HCT116 (cell line): Measurements from ENCODE around the gene SLC12A7. TPM values are rescaled to one million over a fixed set of nuclear protein-coding genes. Genes with fewer than 3 reads are reported as not detected.

ENCODE experiments used
- ATAC-seq: fragments of 200-7000 bp; cut with Tn5 transposase; 2 replicates; pipeline ENCODE4 v1.9.1; 2020; ENCODE audit warnings: mild to moderate bottlenecking, moderate library complexity
- BruUV-seq: library from RNA; stranded (reverse); fragments of 400-500 nt; replicated peaks from 2 replicates; lab custom pipeline; 2021; lab: Mats Ljungman, UMichigan
- CTCF ChIA-PET: fragments of 300-600 bp; sonication (Branson Sonifier 250); formaldehyde crosslinking; loops from one replicate; lab custom pipeline; 2021; ENCODE audit warnings: antibody characterized with exemption; lab: Charles Lee
- POLR2A ChIA-PET: fragments of 300-600, 350-600 bp; sonication (Branson Sonifier 250); formaldehyde crosslinking; loops from one replicate; lab custom pipeline; 2021; ENCODE audit warnings: antibody characterized with exemption; lab: Charles Lee
- RAD21 ChIA-PET, 2 experiments: fragments of 300-600 bp; sonication (Branson Sonifier 250); formaldehyde crosslinking; loops; one replicate each; lab custom pipeline; 2023; ENCODE audit warnings: low total read pairs in 2 of 2; ENCODE audit not compliant: uncharacterized antibody in 2 of 2, unreplicated experiment in 2 of 2, low non-redundant PET in 1 of 2; lab: Charles Lee
- DNase-seq: peaks from one replicate; pipeline ENCODE4 v3.0.0-alpha.2; 2010; ENCODE audit warnings: low read depth, low spot score
- H2AFZ ChIP-seq: fragments of 200-600 bp; shearing (Covaris generic), sonication (generic); 2 replicates; pipeline ENCODE4 v1.6.1; 2017; ENCODE audit warnings: low read depth, mixed run types, mixed read lengths, antibody characterized with exemption, low read length; ENCODE audit not compliant: poor library complexity, severe bottlenecking
- H3K27ac ChIP-seq: 2 replicates; pipeline ENCODE4 v1.5.1; 2012; ENCODE audit warnings: low read depth, low read length
- H3K27me3 ChIP-seq: fragments of 200-600 bp; sonication (generic); 2 replicates; pipeline ENCODE4 v1.6.1; 2016; ENCODE audit warnings: mixed run types, low read length, mixed read lengths; ENCODE audit not compliant: insufficient read depth
- H3K36me3 ChIP-seq, 2 experiments: fragments of 200-500 bp in 1 of 2; fragments of 200-600 bp in 1 of 2; sonication (Bioruptor generic) in 1 of 2; sonication (generic) in 1 of 2; 2 replicates each; pipeline versions ENCODE4 v1.5.1 to v1.6.1; 2014 to 2016; ENCODE audit warnings: low read length in 2 of 2, inconsistent platforms in 1 of 2, mixed read lengths in 1 of 2, mixed run types in 1 of 2; ENCODE audit not compliant: insufficient read depth in 2 of 2, control insufficient read depth in 1 of 2
- H3K4me1 ChIP-seq, 2 experiments: fragments of 200-600 bp in 1 of 2; sonication (generic) in 1 of 2; 2 replicates each; pipeline versions ENCODE4 v1.5.1 to v1.6.1; 2012 to 2017; ENCODE audit warnings: low read length in 2 of 2, inconsistent platforms in 1 of 2, mild to moderate bottlenecking in 1 of 2, mixed read lengths in 1 of 2, mixed run types in 1 of 2, moderate library complexity in 1 of 2; ENCODE audit not compliant: insufficient read depth in 2 of 2, control insufficient read depth in 1 of 2
- H3K4me2 ChIP-seq: fragments of 200-600 bp; sonication (generic); 2 replicates; pipeline ENCODE4 v1.6.1; 2017; ENCODE audit warnings: mixed run types, low read length, mixed read lengths
- H3K4me3 ChIP-seq, 2 experiments: fragments of 200-600 bp in 1 of 2; sonication (generic) in 1 of 2; replicated peaks in 1 of 2; 2 replicates each; pipeline ENCODE4 v1.5.1; 2011 to 2016; ENCODE audit warnings: low read length in 2 of 2, control low read depth in 1 of 2, low read depth in 1 of 2, mild to moderate bottlenecking in 1 of 2, mixed read lengths in 1 of 2, mixed run types in 1 of 2
- H3K79me2 ChIP-seq: fragments of 200-600 bp; sonication (generic); 2 replicates; pipeline ENCODE4 v1.6.1; 2017; ENCODE audit warnings: mild to moderate bottlenecking, mixed run types, low read length, moderate library complexity, mixed read lengths; ENCODE audit not compliant: insufficient read depth
- H3K9ac ChIP-seq: fragments of 200-600 bp; sonication (generic); 2 replicates; pipeline ENCODE4 v1.6.1; 2016; ENCODE audit warnings: low read length, mixed read lengths
- H3K9me2 ChIP-seq: fragments of 200-600 bp; sonication (generic), shearing (Covaris generic); 2 replicates; pipeline ENCODE4 v1.6.1; 2017; ENCODE audit warnings: mixed run types, mild to moderate bottlenecking, moderate library complexity; ENCODE audit not compliant: insufficient read depth
- H3K9me3 ChIP-seq, 2 experiments: fragments of 200-500 bp in 1 of 2; fragments of 200-600 bp in 1 of 2; sonication (Bioruptor generic) in 1 of 2; sonication (generic) in 1 of 2; 2 replicates each; pipeline ENCODE4 v1.6.1; 2014 to 2017; ENCODE audit warnings: low read length in 2 of 2, mixed read lengths in 2 of 2, inconsistent platforms in 1 of 2, low read depth in 1 of 2, mild to moderate bottlenecking in 1 of 2, mixed run types in 1 of 2, moderate library complexity in 1 of 2; ENCODE audit not compliant: control insufficient read depth in 1 of 2, insufficient read depth in 1 of 2
- H4K20me1 ChIP-seq: fragments of 200-600 bp; sonication (generic), shearing (Covaris generic); 2 replicates; pipeline ENCODE4 v1.6.1; 2017; ENCODE audit warnings: mixed run types, mild to moderate bottlenecking, moderate library complexity; ENCODE audit not compliant: insufficient read depth
- ATF3 ChIP-seq: IDR thresholded peaks from 2 replicates; pipeline ENCODE4 v1.6.1; 2012
- CBX3 ChIP-seq: IDR thresholded peaks from 2 replicates; pipeline ENCODE4 v1.6.1; 2012; ENCODE audit warnings: low read depth
- CEBPB ChIP-seq: IDR thresholded peaks from 2 replicates; pipeline ENCODE4 v1.6.1; 2012; ENCODE audit warnings: low read depth
- CTCF ChIP-seq, 3 experiments: fragments of 200-600 bp in 1 of 3; sonication (generic) in 1 of 3; IDR thresholded peaks in 2 of 3; conservative IDR thresholded peaks in 1 of 3; 2 replicates each; pipeline ENCODE4 v1.5.1; 2012 to 2017; ENCODE audit warnings: low read depth in 2 of 3, low read length in 2 of 3, antibody characterized with exemption in 1 of 3, borderline replicate concordance in 1 of 3, control low read depth in 1 of 3, mild to moderate bottlenecking in 1 of 3, mixed read lengths in 1 of 3, mixed run types in 1 of 3, moderate library complexity in 1 of 3; ENCODE audit not compliant: insufficient read depth in 1 of 3
- EGR1 ChIP-seq: IDR thresholded peaks from 2 replicates; pipeline ENCODE4 v1.6.1; 2012; ENCODE audit warnings: low read depth
- EZH2 ChIP-seq: fragments of 200-600 bp; sonication (generic); IDR thresholded peaks from 2 replicates; pipeline ENCODE4 v1.6.1; 2017; ENCODE audit warnings: antibody characterized with exemption, mixed run types
- EZH2phosphoT487 ChIP-seq: fragments of 200-600 bp; IDR thresholded peaks from 2 replicates; pipeline ENCODE4 v1.6.1; 2018; ENCODE audit warnings: antibody characterized with exemption, borderline replicate concordance
- FOSL1 ChIP-seq: IDR thresholded peaks from 2 replicates; pipeline ENCODE4 v1.6.1; 2012; ENCODE audit warnings: low read depth
- JUND ChIP-seq: IDR thresholded peaks from 2 replicates; pipeline ENCODE4 v1.6.1; 2012
- MAX ChIP-seq: IDR thresholded peaks from 2 replicates; pipeline ENCODE4 v1.6.1; 2012
- POLR2A ChIP-seq: IDR thresholded peaks from 2 replicates; pipeline ENCODE4 v1.7.0; 2011; ENCODE audit warnings: borderline replicate concordance; ENCODE audit not compliant: insufficient read depth, insufficient read length; ENCODE audit errors: extremely low read depth
- POLR2AphosphoS5 ChIP-seq: IDR thresholded peaks from 2 replicates; pipeline ENCODE4 v1.6.1; 2011; ENCODE audit warnings: mild to moderate bottlenecking, low read depth, low read length, moderate library complexity
- RAD21 ChIP-seq: IDR thresholded peaks from 2 replicates; pipeline ENCODE4 v1.6.1; 2012; ENCODE audit warnings: low read depth, mild to moderate bottlenecking
- REST ChIP-seq: IDR thresholded peaks from 2 replicates; pipeline ENCODE4 v1.6.1; 2012; ENCODE audit warnings: low read depth
- SP1 ChIP-seq: IDR thresholded peaks from 2 replicates; pipeline ENCODE4 v1.6.1; 2012; ENCODE audit warnings: low read depth
- SRF ChIP-seq: IDR thresholded peaks from 2 replicates; pipeline ENCODE4 v1.6.1; 2012; ENCODE audit warnings: low read depth
- TCF7L2 ChIP-seq: IDR thresholded peaks from 2 replicates; pipeline ENCODE4 v1.7.0; 2011; ENCODE audit warnings: borderline replicate concordance, inconsistent platforms; ENCODE audit not compliant: insufficient read depth, insufficient read length; ENCODE audit errors: extremely low read depth
- YY1 ChIP-seq: IDR thresholded peaks from 2 replicates; pipeline ENCODE4 v1.6.1; 2011; ENCODE audit warnings: low read length, low read depth, moderate library complexity, mild to moderate bottlenecking; ENCODE audit not compliant: insufficient replicate concordance; ENCODE audit errors: extremely low read depth
- ZNF274 ChIP-seq: fragments of 200-500 bp; sonication (Bioruptor generic); IDR thresholded peaks from 2 replicates; pipeline ENCODE4 v1.6.1; 2014; ENCODE audit warnings: mild to moderate bottlenecking, low read depth, low read length, inconsistent platforms
- intact Hi-C: fragments of 100-400 bp; cut with micrococcal nuclease; formaldehyde crosslinking; loops from 2 replicates; pipeline ENCODE4 v1.10.0; 2022
- total RNA-seq: library from RNA; stranded (reverse); gene quantifications from one replicate; pipeline ENCODE4 v1.2.1, GENCODE V29; 2021; ENCODE audit not compliant: unreplicated experiment

The SLC12A7 gene
- total RNA-seq, 1 experiment from 2014 or later, result 29.6 TPM

- no peak for TF ChIP-seq EGR1
- TF ChIP-seq MAX, result no peak
- TF ChIP-seq FOSL1, result no peak
- TF ChIP-seq YY1, result no peak
- TF ChIP-seq CBX3, result no peak
- no peak for TF ChIP-seq RAD21
- no peak for TF ChIP-seq SRF
- no peak for TF ChIP-seq TCF7L2
- TF ChIP-seq ATF3, result no peak
These were observed 25.0 kb upstream of the SLC12A7 start (continued) for GRCh38 chr5:1136814-1137213.

GRCh38 chr5:1135696-1136525 lies 24.0 kb upstream of the SLC12A7 start:
- Histone ChIP-seq H4K20me1 (no peaks in the 10 kb centered on the region), H3K9ac (no peak overlapping the region), H3K27ac (no peak overlapping the region), H3K4me2 (no peak overlapping the region), H2AFZ (no peak overlapping the region), H3K4me1 (peaks cover 0 to 3% of the 10 kb centered on the region in 2 experiments; a peak in 1 of 4 replicates), H3K4me3 (no peak overlapping the region), H3K36me3 (no peaks in the 10 kb centered on the region), H3K27me3 (no peaks in the 10 kb centered on the region), H3K79me2 (no peaks in the 10 kb centered on the region), H3K9me3 (no peaks in the 10 kb centered on the region), H3K9me2 (no peaks in the 10 kb centered on the region)
- BruUV-seq, result no TSS peak
- TF ChIP-seq REST (no peak), EGR1 (no peak), RAD21 (no peak), ZNF274 (no peak), JUND (no peak), POLR2A (no peak), POLR2AphosphoS5 (no peak), CBX3 (no peak), CTCF (IDR thresholded peaks at IDR 0.05 in 2 of 3, conservative IDR thresholded peaks at IDR 0.05 in 1 of 3; ENCODE audit: borderline replicate concordance in 1 of 3, insufficient read depth in 1 of 3, low read depth in 2 of 3, low read length in 2 of 3) (no peak), EZH2phosphoT487 (no peak), EZH2 (no peak), SP1 (no peak), FOSL1 (no peak), YY1 (no peak), MAX (no peak), CEBPB (no peak)
- ATAC-seq (no peak), DNase-seq (no peak)
- POLR2A ChIA-PET, result no interaction called here
- CTCF ChIA-PET, result no interaction called here
- intact Hi-C loops, result no loop called here
- RAD21 ChIA-PET, result no interaction called here
